A549 (cell line): ENCODE results near the gene CEBPE. TPM values are rescaled to one million over a fixed set of nuclear protein-coding genes. Genes with fewer than 3 reads are reported as not detected.

ENCODE experiments used
- ATAC-seq, 2 experiments: fragments of 200-7000 bp in 1 of 2; fragments of >200 bp in 1 of 2; cut with Nextera tagmentation in 1 of 2; cut with Tn5 transposase in 1 of 2; 3 replicates each; pipeline versions ENCODE4 v1.8.0 to v1.9.1; 2018 to 2020; ENCODE audit warnings: mild to moderate bottlenecking in 1 of 2, moderate library complexity in 1 of 2
- CTCF ChIA-PET: fragments of 300-600 bp; sonication (Branson Sonifier 250); formaldehyde crosslinking; extraction: SDS; loops from one replicate; lab custom pipeline; 2021; ENCODE audit warnings: antibody characterized with exemption, inconsistent platforms; lab: Yijun Ruan, JAX
- POLR2A ChIA-PET: fragments of 350-600 bp; formaldehyde crosslinking; extraction: SDS; loops from one replicate; lab custom pipeline; 2021; ENCODE audit warnings: antibody characterized with exemption, inconsistent platforms; lab: Yijun Ruan, JAX
- DNase-seq, 2 experiments: peaks; one replicate each; pipeline versions ENCODE4 v3.0.0 to v3.0.0-alpha.2; 2011 to 2016; ENCODE audit warnings: low read depth in 1 of 2, low spot score in 1 of 2
- FAIRE-seq: peaks from 2 replicates; lab custom pipeline; 2011; peaks lifted over from hg19 to GRCh38; lab: Jason Lieb, UNC
- H3K27ac ChIP-seq, 2 experiments: fragments of >200 bp; sonication (Bioruptor Twin); formaldehyde crosslinking; 3 replicates each; pipeline ENCODE4 v1.5.1; 2016 to 2017
- H3K4me1 ChIP-seq: fragments of >200 bp; sonication (Bioruptor Twin); formaldehyde crosslinking; 3 replicates; pipeline ENCODE4 v1.6.1; 2016
- H3K4me2 ChIP-seq: fragments of >200 bp; sonication (Bioruptor Twin); formaldehyde crosslinking; 3 replicates; pipeline ENCODE4 v1.6.1; 2016
- H3K4me3 ChIP-seq: fragments of >200 bp; sonication (Bioruptor Twin); formaldehyde crosslinking; 3 replicates; pipeline ENCODE4 v1.5.1; 2016
- H3K9me3 ChIP-seq: fragments of >200 bp; sonication (Bioruptor Twin); formaldehyde crosslinking; 3 replicates; pipeline ENCODE4 v1.6.1; 2016
- BCL3 ChIP-seq: fragments of >200 bp; sonication (Bioruptor Twin); formaldehyde crosslinking; IDR thresholded peaks from 3 replicates; pipeline ENCODE4 v1.6.1; 2016
- BHLHE40 ChIP-seq: IDR thresholded peaks from 2 replicates; pipeline ENCODE4 v1.6.1; 2012; ENCODE audit warnings: low read depth, low read length, inconsistent platforms
- CBX8 ChIP-seq: fragments of 200-600 bp; sonication (generic); IDR thresholded peaks from 2 replicates; pipeline ENCODE4 v1.6.1; 2016
- CEBPB ChIP-seq, 2 experiments: fragments of >200 bp in 1 of 2; sonication (Bioruptor Twin) in 1 of 2; formaldehyde crosslinking in 1 of 2; IDR thresholded peaks; 2 replicates each; pipeline ENCODE4 v1.6.1; 2012 to 2016
- CHD4 ChIP-seq: fragments of 200-600 bp; sonication (generic); IDR thresholded peaks from 2 replicates; pipeline ENCODE4 v1.6.1; 2016; ENCODE audit warnings: antibody characterized with exemption, mild to moderate bottlenecking, borderline replicate concordance
- EHMT2 ChIP-seq: fragments of 200-600 bp; sonication (generic); IDR thresholded peaks from 2 replicates; pipeline ENCODE4 v1.6.1; 2016; ENCODE audit warnings: antibody characterized with exemption, low read depth, mild to moderate bottlenecking, moderate library complexity
- ELK1 ChIP-seq: fragments of 150-350 bp; IDR thresholded peaks from 2 replicates; pipeline ENCODE4 v1.6.1; 2014; ENCODE audit warnings: low read depth, mild to moderate bottlenecking, low read length
- ESRRA ChIP-seq: fragments of 150-350 bp; IDR thresholded peaks from 2 replicates; pipeline ENCODE4 v1.6.1; 2014; ENCODE audit warnings: mild to moderate bottlenecking, low read length, borderline replicate concordance
- HEYL ChIP-seq: fragments of 250-450 bp; sonication (Bioruptor Pico); IDR thresholded peaks from 2 replicates; pipeline ENCODE4 v1.8.0; 2021; ENCODE audit warnings: mild to moderate bottlenecking, moderate library complexity
- HOXA7 ChIP-seq: fragments of 250-450 bp; sonication (Bioruptor Pico); IDR thresholded peaks from 2 replicates; pipeline ENCODE4 v1.5.0; 2020; ENCODE audit warnings: mild to moderate bottlenecking, moderate library complexity
- HOXB5 ChIP-seq: fragments of 250-450 bp; sonication (Bioruptor Pico); IDR thresholded peaks from 2 replicates; pipeline ENCODE4 v1.5.0; 2020; ENCODE audit warnings: mild to moderate bottlenecking, moderate library complexity
- JUNB ChIP-seq: fragments of >200 bp; sonication (Bioruptor Twin); formaldehyde crosslinking; IDR thresholded peaks from 2 replicates; pipeline ENCODE4 v1.6.1; 2016
- KDM1A ChIP-seq: fragments of 200-600 bp; sonication (generic); IDR thresholded peaks from 2 replicates; pipeline ENCODE4 v1.6.1; 2016; ENCODE audit warnings: low read depth, mild to moderate bottlenecking
- MAFK ChIP-seq: fragments of 450-650 bp; IDR thresholded peaks from 2 replicates; pipeline ENCODE4 v1.6.1; 2014; ENCODE audit not compliant: partially characterized antibody
- NPAS2 ChIP-seq: fragments of 250-450 bp; sonication (Bioruptor Pico); IDR thresholded peaks from 2 replicates; pipeline ENCODE4 v1.8.0; 2022; ENCODE audit warnings: mild to moderate bottlenecking, moderate library complexity, borderline replicate concordance
- NR3C1 ChIP-seq: fragments of >200 bp; sonication (Bioruptor Twin); formaldehyde crosslinking; IDR thresholded peaks from 3 replicates; pipeline ENCODE4 v1.6.1; 2017
- PHF8 ChIP-seq: fragments of 200-600 bp; sonication (generic); IDR thresholded peaks from 2 replicates; pipeline ENCODE4 v1.6.1; 2016; ENCODE audit warnings: low read depth, mild to moderate bottlenecking, antibody characterized with exemption, moderate library complexity, borderline replicate concordance
- RARB ChIP-seq: fragments of 250-450 bp; sonication (Bioruptor Pico); IDR thresholded peaks from 2 replicates; pipeline ENCODE4 v1.8.0; 2021; ENCODE audit warnings: mild to moderate bottlenecking, moderate library complexity
- RCOR1 ChIP-seq: fragments of 150-350 bp; IDR thresholded peaks from 2 replicates; pipeline ENCODE4 v1.6.1; 2014; ENCODE audit warnings: antibody characterized with exemption, low read length, low read depth
- RFX5 ChIP-seq: fragments of 450-650 bp; IDR thresholded peaks from 2 replicates; pipeline ENCODE4 v1.7.1; 2014; ENCODE audit warnings: antibody characterized with exemption, mild to moderate bottlenecking, moderate library complexity
- TFCP2L1 ChIP-seq: fragments of 250-450 bp; sonication (Bioruptor Pico); IDR thresholded peaks from 2 replicates; pipeline ENCODE4 v1.5.0; 2021; ENCODE audit warnings: mild to moderate bottlenecking
- TP53 ChIP-seq: fragments of 250-450 bp; sonication (Bioruptor Pico); IDR thresholded peaks from 2 replicates; pipeline ENCODE4 v1.5.0; 2021; ENCODE audit warnings: mild to moderate bottlenecking, moderate library complexity
- USF2 ChIP-seq: fragments of 450-650 bp; IDR thresholded peaks from 2 replicates; pipeline ENCODE4 v1.6.1; 2014; ENCODE audit warnings: antibody characterized with exemption
- ZNF302 ChIP-seq: fragments of 250-450 bp; sonication (Bioruptor Pico); IDR thresholded peaks from 2 replicates; pipeline ENCODE4 v1.9.0; 2021; ENCODE audit warnings: inconsistent platforms, mild to moderate bottlenecking, moderate library complexity
- ZSCAN20 ChIP-seq: fragments of 250-450 bp; sonication (Bioruptor Pico); IDR thresholded peaks from 2 replicates; pipeline ENCODE4 v1.8.0; 2022; ENCODE audit warnings: mild to moderate bottlenecking, moderate library complexity
- WGBS: methylation state at CpG from one replicate; pipeline ENCODE4 v1.1.6; 2017; ENCODE audit errors: missing lambda C conversion rate; 5-methylcytosine and 5-hydroxymethylcytosine counted together
- polyA plus RNA-seq, 4 experiments: library from polyadenylated mRNA; depleted of rRNA in 3 of 4; stranded (reverse); fragments of >200 nt; fragmentation: RNase III in 1 of 4; extraction: RNeasy Plus Mini Kit Qiagen cat#74134 plus additional on column Dnase treatment in 1 of 4; gene quantifications; 2 replicates in 3 of 4; 3 replicates in 1 of 4; pipeline ENCODE4 v1.2.3, GENCODE V29; 2011 to 2017
- TF ChIP-seq, protein P1 (sequence below): fragments of 200-600 bp; sonication (generic); IDR thresholded peaks from 2 replicates; pipeline ENCODE4 v1.6.1; 2016; ENCODE audit warnings: antibody characterized with exemption, mild to moderate bottlenecking, moderate library complexity
- TF ChIP-seq, protein P2 (sequence below): IDR thresholded peaks from 2 replicates; pipeline ENCODE4 v1.6.1; 2012; ENCODE audit warnings: low read depth, borderline replicate concordance

CEBPE gene
- polyA plus RNA-seq, 2 of the 4 experiments (the other 2 are of a cell fraction): 0.05 TPM; not detected in 1

DNA sequence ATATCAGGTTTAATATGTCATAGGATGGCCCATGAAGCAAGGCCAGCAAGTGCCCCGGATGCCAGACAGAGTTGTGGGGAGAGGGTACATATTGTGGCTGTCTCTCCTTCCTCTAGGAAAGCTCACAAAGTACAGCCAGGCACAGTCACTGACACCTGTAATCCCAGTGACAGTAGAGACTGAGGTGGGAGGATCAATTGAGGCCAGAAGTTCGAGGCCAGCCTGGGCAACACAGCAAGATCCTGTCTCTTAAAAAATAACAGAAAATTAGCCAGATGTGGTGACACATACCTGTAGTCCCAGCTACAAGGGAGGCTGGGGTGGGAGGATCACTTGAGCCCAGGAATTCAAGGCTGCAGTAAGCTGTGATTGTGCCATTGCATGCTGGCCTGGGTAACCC, 32.3 kb upstream of the CEBPE start:
- TF ChIP-seq, protein P1, sequence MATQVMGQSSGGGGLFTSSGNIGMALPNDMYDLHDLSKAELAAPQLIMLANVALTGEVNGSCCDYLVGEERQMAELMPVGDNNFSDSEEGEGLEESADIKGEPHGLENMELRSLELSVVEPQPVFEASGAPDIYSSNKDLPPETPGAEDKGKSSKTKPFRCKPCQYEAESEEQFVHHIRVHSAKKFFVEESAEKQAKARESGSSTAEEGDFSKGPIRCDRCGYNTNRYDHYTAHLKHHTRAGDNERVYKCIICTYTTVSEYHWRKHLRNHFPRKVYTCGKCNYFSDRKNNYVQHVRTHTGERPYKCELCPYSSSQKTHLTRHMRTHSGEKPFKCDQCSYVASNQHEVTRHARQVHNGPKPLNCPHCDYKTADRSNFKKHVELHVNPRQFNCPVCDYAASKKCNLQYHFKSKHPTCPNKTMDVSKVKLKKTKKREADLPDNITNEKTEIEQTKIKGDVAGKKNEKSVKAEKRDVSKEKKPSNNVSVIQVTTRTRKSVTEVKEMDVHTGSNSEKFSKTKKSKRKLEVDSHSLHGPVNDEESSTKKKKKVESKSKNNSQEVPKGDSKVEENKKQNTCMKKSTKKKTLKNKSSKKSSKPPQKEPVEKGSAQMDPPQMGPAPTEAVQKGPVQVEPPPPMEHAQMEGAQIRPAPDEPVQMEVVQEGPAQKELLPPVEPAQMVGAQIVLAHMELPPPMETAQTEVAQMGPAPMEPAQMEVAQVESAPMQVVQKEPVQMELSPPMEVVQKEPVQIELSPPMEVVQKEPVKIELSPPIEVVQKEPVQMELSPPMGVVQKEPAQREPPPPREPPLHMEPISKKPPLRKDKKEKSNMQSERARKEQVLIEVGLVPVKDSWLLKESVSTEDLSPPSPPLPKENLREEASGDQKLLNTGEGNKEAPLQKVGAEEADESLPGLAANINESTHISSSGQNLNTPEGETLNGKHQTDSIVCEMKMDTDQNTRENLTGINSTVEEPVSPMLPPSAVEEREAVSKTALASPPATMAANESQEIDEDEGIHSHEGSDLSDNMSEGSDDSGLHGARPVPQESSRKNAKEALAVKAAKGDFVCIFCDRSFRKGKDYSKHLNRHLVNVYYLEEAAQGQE: no peak
- TF ChIP-seq ZNF302 (CRISPR knock-in tag) (no peak), RCOR1 (no peak), TP53 (CRISPR knock-in tag) (no peak), JUNB (no peak), NR3C1 (no peak), BCL3 (no peak), MAFK (no peak), TFCP2L1 (CRISPR knock-in tag) (no peak), BHLHE40 (no peak), ESRRA (no peak), CBX8 (no peak), EHMT2 (no peak), RFX5 (no peak)
- TF ChIP-seq, protein P2, sequence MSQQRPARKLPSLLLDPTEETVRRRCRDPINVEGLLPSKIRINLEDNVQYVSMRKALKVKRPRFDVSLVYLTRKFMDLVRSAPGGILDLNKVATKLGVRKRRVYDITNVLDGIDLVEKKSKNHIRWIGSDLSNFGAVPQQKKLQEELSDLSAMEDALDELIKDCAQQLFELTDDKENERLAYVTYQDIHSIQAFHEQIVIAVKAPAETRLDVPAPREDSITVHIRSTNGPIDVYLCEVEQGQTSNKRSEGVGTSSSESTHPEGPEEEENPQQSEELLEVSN: no peak
- DNase-seq (no peak), ATAC-seq (no peak), FAIRE-seq (no peak)
- CTCF ChIA-PET: interaction anchor here (0.9 to 11.0 kb wide), 5 partner anchors 16 to 36 kb away, joined by 3 to 75 read pairs (median 13); partner anchors contain the start of gene SLC7A8
- Histone ChIP-seq H3K4me2 (no peak overlapping the region), H3K9me3 (no peaks in the 10 kb centered on the region), H3K4me1 (peaks cover 22% of the 10 kb centered on the region), H3K27ac (no peak overlapping the region), H3K4me3 (no peak overlapping the region)
- POLR2A ChIA-PET: interaction anchor here (0.6 kb wide), 1 partner anchor 1674 kb away, joined by 3 read pairs; no protein-coding TSS in a partner anchor
- 41% methylated on average over 2 of the region's 2 CpGs for WGBS

DNA sequence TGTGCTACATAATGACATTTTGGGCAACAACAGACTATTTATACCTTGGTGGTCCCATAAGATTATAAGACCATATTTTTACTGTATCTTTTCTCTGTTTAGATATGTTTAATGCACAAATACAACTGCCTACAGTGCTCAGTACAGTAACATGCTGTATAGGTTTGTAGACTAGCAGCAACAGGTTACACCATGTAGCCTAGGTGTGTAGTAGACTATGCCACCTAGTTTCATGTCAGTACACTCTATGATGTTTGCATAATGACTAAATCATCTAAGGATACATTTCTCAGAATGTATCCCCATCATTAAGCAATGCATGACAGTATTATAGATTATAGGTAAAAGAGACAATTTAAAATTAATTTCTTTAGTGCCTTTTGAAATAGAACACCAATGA, 30.7 kb upstream of the CEBPE start:
- ChIA-PET POLR2A (no interaction called here), CTCF (interaction anchor here (3.3 to 11.0 kb wide), 3 partner anchors 15 to 37 kb away, joined by 13 to 75 read pairs (median 27); partner anchors contain the start of gene SLC7A8)
- Histone ChIP-seq H3K27ac (no peak overlapping the region; a peak in 1 of 6 replicates), H3K4me1 (peaks cover 28% of the 10 kb centered on the region), H3K9me3 (no peaks in the 10 kb centered on the region), H3K4me2 (no peak overlapping the region), H3K4me3 (no peak overlapping the region)
- ATAC-seq: no peak
- DNase-seq: no peak
- no peak for FAIRE-seq
- no peak for TF ChIP-seq HEYL (CRISPR knock-in tag)

DNA sequence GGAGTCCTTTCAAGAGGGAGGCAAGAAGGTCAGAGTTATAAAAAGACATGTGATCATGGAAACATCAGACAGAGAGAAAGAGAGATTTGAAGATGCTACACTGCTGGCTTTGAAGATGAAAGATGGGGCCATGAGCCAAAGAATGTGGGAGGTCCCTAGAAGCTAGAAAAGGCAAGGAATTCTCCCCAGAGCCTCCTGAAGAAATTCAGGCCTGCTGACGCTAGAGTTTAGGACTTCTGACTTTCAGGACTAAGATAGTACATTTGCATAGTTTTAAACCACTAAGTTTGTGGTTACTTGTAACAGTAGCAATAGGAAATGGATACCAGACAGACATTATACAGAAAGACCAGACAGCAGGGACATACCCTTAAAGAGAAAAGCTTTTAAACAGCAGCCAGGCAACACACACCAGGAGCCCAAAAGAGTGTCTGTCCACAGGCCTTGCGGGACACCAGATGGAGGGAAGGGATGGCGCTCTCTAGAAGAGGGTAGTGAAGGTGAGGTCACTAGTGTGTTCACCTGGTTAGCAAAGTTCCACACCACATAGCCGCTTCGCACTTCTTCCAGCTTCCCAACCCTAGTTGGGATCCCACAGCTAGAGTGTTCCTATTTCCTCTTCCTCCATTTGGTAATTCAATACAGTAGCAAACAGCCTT, 29.7 kb upstream of the CEBPE start:
- H3K27ac ChIP-seq: no peak overlapping the region; a peak in 1 of 6 replicates
- 88% methylated on average over 5 of the region's 5 CpGs for WGBS
- ChIA-PET POLR2A (no interaction called here), CTCF (interaction anchor here (1.0 to 11.0 kb wide), 4 partner anchors 14 to 38 kb away, joined by 3 to 75 read pairs (median 20); partner anchors contain the start of gene SLC7A8)
- DNase-seq (no peak), ATAC-seq (no peak), FAIRE-seq (no peak)
- no peaks in the 10 kb centered on the region for H3K9me3 ChIP-seq
- peaks cover 28% of the 10 kb centered on the region for H3K4me1 ChIP-seq
- H3K4me3 ChIP-seq: no peak overlapping the region
- H3K4me2 ChIP-seq: no peak overlapping the region
- TF ChIP-seq HOXB5: no peak
- no peak for TF ChIP-seq ZSCAN20 (CRISPR knock-in tag)
- no peak for TF ChIP-seq ESRRA
- TF ChIP-seq USF2: no peak
- no peak for TF ChIP-seq HOXA7
- no peak for TF ChIP-seq CHD4
- no peak for TF ChIP-seq NPAS2 (CRISPR knock-in tag)
- no peak for TF ChIP-seq RARB
- TF ChIP-seq KDM1A: no peak
- TF ChIP-seq MAFK: no peak
- no peak for TF ChIP-seq ZNF302 (CRISPR knock-in tag)
- TF ChIP-seq ELK1: no peak
- TF ChIP-seq CEBPB (IDR thresholded peaks at IDR 0.05): no peak
- no peak for TF ChIP-seq PHF8
